ENCODE results near the gene DIPK1B.

Gene DIPK1B

GRCh38 chr9:136711751-136712689, at the start of gene DIPK1B:
Gene DIPK1B (plus strand): TSS chr9:136712572. CDS start chr9:136712666, 94 bp downstream.
- peak; percentile 26 for DNase-seq

- DNase-seq: no peak
Measured at GRCh38 chr9:136662656-136663581, 49.5 kb upstream of the DIPK1B start, which contains the start of gene EGFL7. Gene EGFL7 (plus strand): TSS chr9:136662916. CDS start chr9:136668283, 5,367 bp downstream.

GRCh38 chr9:136664000-136664915, 48.1 kb upstream of the DIPK1B start:
- DNase-seq: no peak

- DNase-seq: no peak
Measured at GRCh38 chr9:136665111-136665703, 47.2 kb upstream of the DIPK1B start.

GRCh38 chr9:136665704-136666371, 46.5 kb upstream of the DIPK1B start:
- DNase-seq: no peak

GRCh38 chr9:136666372-136667213, 45.8 kb upstream of the DIPK1B start:
- no peak for DNase-seq

- DNase-seq: no peak
Measured at GRCh38 chr9:136667214-136667939, 45.0 kb upstream of the DIPK1B start.

GRCh38 chr9:136667940-136668760, 44.2 kb upstream of the DIPK1B start:
- DNase-seq: no peak

- no peak for DNase-seq
Measured at GRCh38 chr9:136668983-136669790, 43.2 kb upstream of the DIPK1B start.

- DNase-seq: no peak
Measured at GRCh38 chr9:136669791-136670464, 42.4 kb upstream of the DIPK1B start.

GRCh38 chr9:136670576-136671253, 41.7 kb upstream of the DIPK1B start:
- DNase-seq: no peak

GRCh38 chr9:136671254-136671614, 41.1 kb upstream of the DIPK1B start:
- no peak for DNase-seq

GRCh38 chr9:136671646-136672430, 40.5 kb upstream of the DIPK1B start:
- no peak for DNase-seq

GRCh38 chr9:136672431-136673087, 39.8 kb upstream of the DIPK1B start:
- DNase-seq: no peak

All from NCI-H1694 (cell line).